Effector memory CD4-positive, alpha-beta T cell (primary cell): ENCODE data around the gene MRFAP1.
"Not testable (repeated sequence)": the region's sequence is repeated elsewhere in the genome, so short reads cannot be mapped to it uniquely, and the experiment has no call there.

Experiments
- DNase-seq, 3 donors: peaks; one replicate each; pipeline ENCODE4 v3.0.0-alpha.2; 2020
- H3K27ac ChIP-seq: 2 replicates; pipeline ENCODE4 v1.7.0; 2013; ENCODE audit warnings: mild to moderate bottlenecking, low read length, moderate library complexity; ENCODE audit not compliant: insufficient read depth, poor library complexity, severe bottlenecking
- H3K27me3 ChIP-seq: replicated peaks from 2 replicates; pipeline ENCODE4 v1.7.0; 2013; ENCODE audit warnings: mild to moderate bottlenecking, low read length; ENCODE audit not compliant: insufficient read depth, control insufficient read depth, poor library complexity, severe bottlenecking
- H3K36me3 ChIP-seq: 2 replicates; pipeline ENCODE4 v1.7.0; 2013; ENCODE audit warnings: mild to moderate bottlenecking, low read length, moderate library complexity; ENCODE audit not compliant: control insufficient read depth, insufficient read depth
- H3K4me1 ChIP-seq: 2 replicates; pipeline ENCODE4 v1.7.0; 2013; ENCODE audit warnings: low read length, mild to moderate bottlenecking; ENCODE audit not compliant: control insufficient read depth, insufficient read depth, poor library complexity, severe bottlenecking
- H3K4me3 ChIP-seq: 2 replicates; pipeline ENCODE4 v1.7.0; 2013; ENCODE audit warnings: low read length, low read depth, mild to moderate bottlenecking; ENCODE audit not compliant: insufficient read depth, poor library complexity, severe bottlenecking
- H3K9me3 ChIP-seq: 2 replicates; pipeline ENCODE4 v1.7.0; 2013; ENCODE audit warnings: mild to moderate bottlenecking, low read length, moderate library complexity; ENCODE audit not compliant: control insufficient read depth

The MRFAP1 gene

GRCh38 chr4:6647582-6648230 lies 7.2 kb downstream of the MRFAP1 start:
- H3K27me3 ChIP-seq, result no peaks in the 10 kb centered on the region
- no peak overlapping the region for H3K4me3 ChIP-seq
- no peak for DNase-seq
- peaks cover under 1% of the 10 kb centered on the region for H3K4me1 ChIP-seq
- H3K27ac ChIP-seq, result no peak overlapping the region
- peaks cover 7% of the 10 kb centered on the region for H3K36me3 ChIP-seq
- H3K9me3 ChIP-seq, result no peaks in the 10 kb centered on the region

DNA sequence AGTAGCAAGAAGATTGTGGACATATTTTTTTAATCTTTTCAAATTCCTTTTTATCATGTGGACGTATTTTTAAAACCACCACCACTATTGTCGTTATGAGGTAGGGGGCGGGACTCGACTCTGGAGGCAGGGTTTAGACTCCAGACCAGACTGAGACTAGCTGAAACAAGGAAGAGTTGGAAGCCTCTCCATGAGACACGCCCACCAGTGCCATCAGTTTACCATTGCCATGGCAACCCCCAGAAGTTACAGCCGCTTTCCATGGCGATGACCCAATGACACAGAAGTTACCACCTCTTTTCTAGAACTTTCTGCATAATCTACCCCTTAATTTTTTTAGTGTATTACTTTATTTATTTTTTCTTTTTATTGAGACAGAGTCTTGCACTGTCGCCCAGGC lies 8.7 kb downstream of the MRFAP1 start:
- Histone ChIP-seq H3K27me3 (no peaks in the 10 kb centered on the region), H3K4me3 (no peak overlapping the region), H3K36me3 (no peaks in the 10 kb centered on the region), H3K9me3 (no peaks in the 10 kb centered on the region), H3K27ac (no peak overlapping the region), H3K4me1 (no peaks in the 10 kb centered on the region)
- no peak for DNase-seq

DNA sequence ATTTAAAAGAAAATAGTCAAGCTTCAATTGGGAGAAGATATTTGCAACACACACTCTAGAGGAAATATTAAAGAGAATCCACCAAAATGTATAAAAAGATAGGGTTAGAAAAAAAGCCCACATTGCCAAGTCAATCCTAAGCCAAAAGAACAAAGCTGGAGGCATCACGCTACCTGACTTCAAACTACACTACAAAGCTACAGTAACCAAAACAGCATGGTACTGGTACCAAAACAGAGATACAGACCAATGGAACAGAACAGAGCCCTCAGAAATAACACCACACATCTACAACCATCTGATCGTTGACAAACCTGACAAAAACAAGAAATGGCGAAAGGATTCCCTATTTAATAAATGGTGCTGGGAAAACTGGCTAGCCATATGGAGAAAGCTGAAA lies 13.7 kb downstream of the MRFAP1 start:
- not testable (repeated sequence) for H3K36me3 ChIP-seq, H3K4me3 ChIP-seq, H3K4me1 ChIP-seq, H3K27ac ChIP-seq, H3K9me3 ChIP-seq, DNase-seq, H3K27me3 ChIP-seq

GRCh38 chr4:6655291-6655690 lies 14.8 kb downstream of the MRFAP1 start:
- DNase-seq, H3K36me3 ChIP-seq, H3K27me3 ChIP-seq, H3K4me1 ChIP-seq, H3K27ac ChIP-seq, H3K4me3 ChIP-seq, H3K9me3 ChIP-seq: not testable (repeated sequence)

DNA sequence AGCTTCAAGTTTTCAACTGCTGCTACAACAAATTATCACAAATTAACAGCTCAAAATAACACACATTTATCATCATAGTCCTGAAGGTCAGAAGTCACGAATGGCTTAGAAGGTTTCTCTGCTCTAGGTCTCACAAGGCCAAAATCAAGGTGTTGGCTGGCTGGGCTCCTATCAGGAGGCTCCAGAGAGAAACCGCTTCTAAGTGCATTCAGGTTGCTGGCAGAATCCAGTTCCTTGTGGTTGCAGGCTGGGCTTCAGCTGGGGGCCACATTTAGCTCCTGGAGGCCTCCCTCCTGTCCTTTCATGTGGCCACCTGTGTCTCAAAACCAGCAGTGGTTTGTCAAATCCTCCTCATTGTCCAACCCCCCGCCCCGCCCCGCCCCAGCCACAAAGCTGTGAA lies 15.4 kb downstream of the MRFAP1 start:
- no peaks in the 10 kb centered on the region for H3K9me3 ChIP-seq
- H3K27me3 ChIP-seq, result no peaks in the 10 kb centered on the region
- H3K27ac ChIP-seq, result no peak overlapping the region
- H3K36me3 ChIP-seq, result no peaks in the 10 kb centered on the region
- no peak for DNase-seq
- peaks cover 10% of the 10 kb centered on the region for H3K4me1 ChIP-seq
- no peak overlapping the region for H3K4me3 ChIP-seq

- DNase-seq, result no peak
- Histone ChIP-seq H3K36me3 (no peaks in the 10 kb centered on the region), H3K4me1 (peaks cover 10% of the 10 kb centered on the region), H3K4me3 (no peak overlapping the region), H3K27me3 (no peaks in the 10 kb centered on the region), H3K9me3 (no peaks in the 10 kb centered on the region), H3K27ac (no peak overlapping the region)
These were observed 17.0 kb downstream of the MRFAP1 start for GRCh38 chr4:6657242-6658208.

GRCh38 chr4:6658209-6658595 lies 17.7 kb downstream of the MRFAP1 start:
- Histone ChIP-seq H3K27me3 (no peaks in the 10 kb centered on the region), H3K4me3 (peak overlapping the region; percentile 45), H3K27ac (peak overlapping the region; percentile 5), H3K4me1 (peaks cover 10% of the 10 kb centered on the region), H3K9me3 (no peaks in the 10 kb centered on the region), H3K36me3 (no peaks in the 10 kb centered on the region)
- no peak for DNase-seq

DNA sequence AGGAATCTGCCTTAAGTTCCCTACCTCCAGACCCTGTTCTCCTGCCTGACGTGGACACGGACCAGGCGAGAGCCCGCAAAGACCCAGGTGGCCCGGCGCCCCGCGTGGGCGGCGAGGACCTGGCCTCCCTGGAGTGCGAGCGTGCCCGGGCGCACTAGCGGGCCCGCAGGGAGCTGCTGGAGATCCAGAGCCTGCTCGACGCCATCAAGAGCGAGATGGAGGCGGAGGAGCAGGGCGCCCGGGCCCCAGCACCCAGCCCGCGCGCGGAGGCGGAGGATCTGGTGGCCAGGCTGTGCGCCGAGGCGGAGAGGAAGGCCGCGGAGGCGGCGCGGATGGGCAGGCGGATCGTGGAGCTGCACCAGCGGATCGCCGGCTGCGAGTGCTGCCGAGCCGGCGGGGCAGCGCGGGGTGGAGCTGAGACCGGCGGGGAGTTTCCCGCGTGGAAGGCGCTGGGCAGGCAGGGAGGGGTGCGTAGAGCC lies 18.2 kb downstream of the MRFAP1 start:
- Histone ChIP-seq H3K36me3 (no peaks in the 10 kb centered on the region), H3K9me3 (no peaks in the 10 kb centered on the region), H3K27me3 (no peaks in the 10 kb centered on the region), H3K4me1 (peaks cover 10% of the 10 kb centered on the region), H3K4me3 (peak overlapping the region; percentile 45), H3K27ac (peak overlapping the region; percentile 5)
- peak; percentile 37 to 45 (median 38) for DNase-seq

GRCh38 chr4:6659897-6660296 lies 19.4 kb downstream of the MRFAP1 start:
- DNase-seq, result no peak
- Histone ChIP-seq H3K27me3 (no peaks in the 10 kb centered on the region), H3K27ac (no peak overlapping the region), H3K36me3 (no peaks in the 10 kb centered on the region), H3K4me1 (peaks cover 18% of the 10 kb centered on the region), H3K9me3 (no peaks in the 10 kb centered on the region), H3K4me3 (no peak overlapping the region)

- no peak overlapping the region for H3K4me3 ChIP-seq
- no peaks in the 10 kb centered on the region for H3K27me3 ChIP-seq
- H3K9me3 ChIP-seq, result no peaks in the 10 kb centered on the region
- no peaks in the 10 kb centered on the region for H3K36me3 ChIP-seq
- DNase-seq, result no peak
- H3K4me1 ChIP-seq, result peaks cover 19% of the 10 kb centered on the region
- H3K27ac ChIP-seq, result no peak overlapping the region
These were observed 19.9 kb downstream of the MRFAP1 start for GRCh38 chr4:6660430-6660829.
